IMR-90 (cell line): ENCODE measurements around the gene NUP62CL. TPM values are rescaled to one million over a fixed set of nuclear protein-coding genes. Genes with fewer than 3 reads are reported as not detected.
A peak's percentile ranks its signal among the peaks of the same experiment; 100 is the strongest.

ENCODE experiments used
- ATAC-seq: fragments of 200-7000 bp; cut with Tn5 transposase; 2 replicates; pipeline ENCODE4 v1.9.1; 2020; ENCODE audit warnings: low read depth, mild to moderate bottlenecking, moderate library complexity
- Bru-seq: library from RNA; stranded (reverse); fragments of 400-500 nt; gene quantifications from one replicate; lab custom pipeline; 2021; lab: Mats Ljungman, UMichigan
- BruChase-seq, 2 experiments: library from RNA; stranded (reverse); fragments of 400-500 nt; gene quantifications; one replicate each; lab custom pipeline; 2021; lab: Mats Ljungman, UMichigan
- BruUV-seq: library from RNA; stranded (reverse); fragments of 400-500 nt; replicated peaks from 2 replicates; lab custom pipeline; 2021; lab: Mats Ljungman, UMichigan
- CTCF ChIA-PET: fragments of 300-600 bp; formaldehyde crosslinking; extraction: SDS; loops from one replicate; lab custom pipeline; 2021; ENCODE audit warnings: antibody characterized with exemption; lab: Yijun Ruan, JAX
- POLR2A ChIA-PET: fragments of 300-600 bp; sonication (Branson Sonifier 250); formaldehyde crosslinking; loops from one replicate; lab custom pipeline; 2022; ENCODE audit warnings: antibody characterized with exemption; ENCODE audit not compliant: unreplicated experiment; lab: Charles Lee
- DNase-seq: peaks from one replicate; pipeline ENCODE4 v3.0.0; 2013
- H2AFZ ChIP-seq: replicated peaks from 2 replicates; pipeline ENCODE3; 2013; ENCODE audit warnings: low read length, mild to moderate bottlenecking; ENCODE audit not compliant: poor library complexity
- H2AK5ac ChIP-seq: 2 replicates; pipeline ENCODE4 v1.6.1; 2013; ENCODE audit warnings: low read depth, low read length, inconsistent platforms
- H2AK9ac ChIP-seq: replicated peaks from 2 replicates; pipeline ENCODE3; 2013; ENCODE audit warnings: mild to moderate bottlenecking, low read depth, low read length, moderate library complexity; ENCODE audit not compliant: poor library complexity
- H2BK120ac ChIP-seq: 2 replicates; pipeline ENCODE4 v1.6.1; 2013; ENCODE audit warnings: low read depth, low read length, inconsistent platforms
- H2BK15ac ChIP-seq: 3 replicates; pipeline ENCODE4 v1.6.1; 2013; ENCODE audit warnings: low read depth, low read length, inconsistent platforms
- H2BK20ac ChIP-seq: 2 replicates; pipeline ENCODE4 v1.6.1; 2013; ENCODE audit warnings: low read depth, mild to moderate bottlenecking, inconsistent platforms, low read length, moderate library complexity
- H2BK5ac ChIP-seq: 2 replicates; pipeline ENCODE4 v1.6.1; 2013; ENCODE audit warnings: mild to moderate bottlenecking, low read depth, low read length, inconsistent platforms; ENCODE audit not compliant: poor library complexity, severe bottlenecking
- H3K14ac ChIP-seq: replicated peaks from 2 replicates; pipeline ENCODE4 v1.6.1; 2013; ENCODE audit warnings: low read depth, low read length, inconsistent platforms
- H3K18ac ChIP-seq: 2 replicates; pipeline ENCODE4 v1.6.1; 2013; ENCODE audit warnings: low read depth, low read length, control low read depth
- H3K23ac ChIP-seq: 2 replicates; pipeline ENCODE4 v1.6.1; 2013; ENCODE audit warnings: low read depth, low read length, inconsistent platforms
- H3K27ac ChIP-seq: 2 replicates; pipeline ENCODE4 v1.5.1; 2013; ENCODE audit warnings: mild to moderate bottlenecking, control low read depth, low read length; ENCODE audit not compliant: insufficient read depth
- H3K27me3 ChIP-seq: 2 replicates; pipeline ENCODE4 v1.6.1; 2013; ENCODE audit warnings: low read length; ENCODE audit not compliant: control insufficient read depth, insufficient read depth
- H3K36me3 ChIP-seq: 2 replicates; pipeline ENCODE4 v1.6.1; 2013; ENCODE audit warnings: low read length, mixed read lengths; ENCODE audit not compliant: control insufficient read depth, insufficient read depth
- H3K4ac ChIP-seq: 2 replicates; pipeline ENCODE4 v1.6.1; 2013; ENCODE audit warnings: low read depth, low read length, inconsistent platforms
- H3K4me1 ChIP-seq: 2 replicates; pipeline ENCODE4 v1.6.1; 2013; ENCODE audit warnings: low read length, mixed read lengths; ENCODE audit not compliant: control insufficient read depth, insufficient read depth
- H3K4me2 ChIP-seq: 2 replicates; pipeline ENCODE4 v1.6.1; 2013; ENCODE audit warnings: low read depth, mild to moderate bottlenecking, control low read depth, low read length, moderate library complexity
- H3K4me3 ChIP-seq: 2 replicates; pipeline ENCODE4 v1.5.1; 2013; ENCODE audit warnings: low read depth, mild to moderate bottlenecking, control low read depth, low read length, moderate library complexity; ENCODE audit not compliant: insufficient read depth
- H3K56ac ChIP-seq: 2 replicates; pipeline ENCODE4 v1.6.1; 2013; ENCODE audit warnings: low read length, inconsistent platforms; ENCODE audit not compliant: insufficient read depth; ENCODE audit errors: extremely low read depth
- H3K79me1 ChIP-seq, 2 experiments: 2 replicates each; pipeline ENCODE4 v1.6.1; 2013; ENCODE audit warnings: low read length in 2 of 2, inconsistent platforms in 1 of 2, low read depth in 1 of 2
- H3K9ac ChIP-seq: 2 replicates; pipeline ENCODE4 v1.6.1; 2013; ENCODE audit warnings: low read depth, low read length, control low read depth
- H3K9me1 ChIP-seq: 2 replicates; pipeline ENCODE4 v1.6.1; 2013; ENCODE audit warnings: low read length, inconsistent platforms; ENCODE audit not compliant: insufficient read depth
- H3K9me3 ChIP-seq: 2 replicates; pipeline ENCODE4 v1.6.1; 2013; ENCODE audit warnings: low read length; ENCODE audit not compliant: control insufficient read depth, insufficient read depth
- H4K20me1 ChIP-seq: 2 replicates; pipeline ENCODE4 v1.6.1; 2013; ENCODE audit warnings: low read length, inconsistent platforms; ENCODE audit not compliant: insufficient read depth
- H4K5ac ChIP-seq: 2 replicates; pipeline ENCODE4 v1.6.1; 2013; ENCODE audit warnings: mild to moderate bottlenecking, low read depth, low read length, control low read depth
- H4K8ac ChIP-seq, 2 experiments: 2 replicates each; pipeline ENCODE4 v1.6.1; 2013; ENCODE audit warnings: low read depth in 2 of 2, low read length in 2 of 2, control low read depth in 1 of 2, inconsistent platforms in 1 of 2
- H4K91ac ChIP-seq: 2 replicates; pipeline ENCODE4 v1.6.1; 2013; ENCODE audit warnings: low read depth, low read length, inconsistent platforms; ENCODE audit not compliant: insufficient read depth
- BHLHE40 ChIP-seq: fragments of 150-350 bp; IDR thresholded peaks from 2 replicates; pipeline ENCODE4 v1.6.1; 2016; ENCODE audit warnings: mild to moderate bottlenecking, low read depth, low read length
- WGBS, 2 experiments: methylation state at CpG; one replicate each; pipeline versions ENCODE4 v1.1.5 to v1.1.7; 2013; ENCODE audit warnings: missing lambda C conversion rate in 2 of 2; ENCODE audit not compliant: insufficient read length in 1 of 2; ENCODE audit errors: extremely low coverage in 2 of 2; 5-methylcytosine and 5-hydroxymethylcytosine counted together
- dilution Hi-C: fragments of 300-500 bp; cut with HindIII; formaldehyde crosslinking; loops from one replicate; pipeline ENCODE4 v1.14.3; 2018; ENCODE audit warnings: low sequenced_read_pairs; ENCODE audit not compliant: unreplicated experiment
- in situ Hi-C: fragments of 300-500 bp; cut with MboI; formaldehyde crosslinking; loops from 3 replicates; pipeline ENCODE4 v1.14.3; 2019; ENCODE audit warnings: low sequenced_read_pairs, inconsistent platforms, mixed read lengths
- intact Hi-C: fragments of 100-400 bp; cut with micrococcal nuclease; formaldehyde crosslinking; loops from 2 replicates; pipeline ENCODE4 v1.10.0; 2022
- long read RNA-seq: library from polyadenylated mRNA; unstranded; transcript quantifications from one replicate; pipeline ENCODE4 v2.0.0, GENCODE V29; 2021; ENCODE audit not compliant: unreplicated experiment
- polyA plus RNA-seq, 3 experiments: library from polyadenylated mRNA; depleted of rRNA; stranded (reverse); fragments of >200 nt; gene quantifications; 2 replicates each; pipeline ENCODE4 v1.2.3, GENCODE V29; 2012; ENCODE audit warnings: low replicate concordance in 1 of 3
- total RNA-seq: library from RNA; depleted of rRNA; stranded (reverse); fragments of >200 nt; gene quantifications from 2 replicates; pipeline ENCODE4 v1.2.3, GENCODE V29; 2012; rRNA removed

The NUP62CL gene
- total RNA-seq (not detected in 2 replicates), polyA plus RNA-seq (2012; rRNA removed) (not detected in 2 replicates), Bru-seq, nascent RNA (percentile 5 among the genes with signal in this experiment), BruChase-seq, experiment 1, labeled RNA remaining after a 6-hour chase (percentile 4 among the genes with signal in this experiment), BruChase-seq, experiment 2, labeled RNA remaining after a 2-hour chase (percentile 5 among the genes with signal in this experiment)
- polyA plus RNA-seq (2012; cell fraction: cytosol; rRNA removed): not detected in 2 replicates
- polyA plus RNA-seq (2012; cell fraction: nucleus; rRNA removed; ENCODE audit: low replicate concordance): not detected in 2 replicates
- long read RNA-seq: 0 reads

- BruUV-seq: no TSS peak
- peak within 1 kb of the TSS; percentile 33 for H3K4me3 ChIP-seq
- peak; percentile 57 for ATAC-seq
Measured at GRCh38 chrX:107205770-107206696, at the start of gene NUP62CL, which contains the start of gene DNAAF6. TSS of gene NUP62CL (minus strand) at chrX:107206433. CDS start at chrX:107175146, 31,287 bp downstream. TSS of gene DNAAF6 (plus strand) at chrX:107206611. CDS start at chrX:107212876, 6,265 bp downstream.

More at GRCh38 chrX:107205770-107206696, at the start of gene NUP62CL, which contains the start of gene DNAAF6:
- WGBS, 2 experiments: 30% methylated on average over 21 of the region's 66 CpGs; no CpG with 5 or more reads in 1 of the 2 experiments
- H3K27me3 ChIP-seq: peaks cover 2% of the 10 kb centered on the region
- no peak within 1 kb of the TSS for H4K8ac ChIP-seq
- TF ChIP-seq BHLHE40: no peak
- no peak within 1 kb of the TSS for H3K4ac ChIP-seq
- H2AK9ac ChIP-seq: no peak within 1 kb of the TSS
- no peak within 1 kb of the TSS for H2BK20ac ChIP-seq
- no peaks in the 10 kb centered on the region for H3K36me3 ChIP-seq
- no peaks in the 10 kb centered on the region for H3K9me3 ChIP-seq
- H3K9me1 ChIP-seq: no peaks in the 10 kb centered on the region
- no peak within 1 kb of the TSS for H3K23ac ChIP-seq
- ChIA-PET CTCF (no interaction called here), POLR2A (no interaction called here)
- H2AK5ac ChIP-seq: no peak within 1 kb of the TSS
- dilution Hi-C loops (no loop called here), intact Hi-C loops (no loop called here), in situ Hi-C loops (no loop called here)
- peak within 1 kb of the TSS; percentile 60 for H2AFZ ChIP-seq
- H3K4me2 ChIP-seq: peak within 1 kb of the TSS; percentile 66
- no peak within 1 kb of the TSS for H3K27ac ChIP-seq
- no peaks in the 10 kb centered on the region for H3K79me1 ChIP-seq
- no peak within 1 kb of the TSS for H3K14ac ChIP-seq
- no peak within 1 kb of the TSS for H2BK120ac ChIP-seq
- no peak within 1 kb of the TSS for H3K18ac ChIP-seq
- H2BK15ac ChIP-seq: no peak within 1 kb of the TSS
- no peak for DNase-seq
- no peak within 1 kb of the TSS for H4K91ac ChIP-seq
- H2BK5ac ChIP-seq: no peak within 1 kb of the TSS
- H3K56ac ChIP-seq: no peak within 1 kb of the TSS
- no peak within 1 kb of the TSS for H4K5ac ChIP-seq
- no peak within 1 kb of the TSS for H3K9ac ChIP-seq
- H3K4me1 ChIP-seq: no peaks in the 10 kb centered on the region
- H4K20me1 ChIP-seq: no peaks in the 10 kb centered on the region
